ENCODE results near the gene MROH7. TPM values are rescaled to one million over a fixed set of nuclear protein-coding genes. Genes with fewer than 3 reads are reported as not detected.
"Not testable (repeated sequence)": the region's sequence is repeated elsewhere in the genome, so short reads cannot be mapped to it uniquely, and the experiment has no call there.

Gene MROH7
- polyA plus RNA-seq, 1 donor from 2014 or later = not detected

- no peak overlapping the region for H3K27ac ChIP-seq (ENCODE audit: low read length)
- H3K27me3 ChIP-seq (ENCODE audit: insufficient read depth, low read depth, low read length) = no peaks in the 10 kb centered on the region
- H3K79me2 ChIP-seq (replicated peaks; ENCODE audit: insufficient read depth, low read length) = no peaks in the 10 kb centered on the region
- no peak overlapping the region for H3K9ac ChIP-seq (ENCODE audit: low read length)
- H4K20me1 ChIP-seq (ENCODE audit: insufficient read depth) = no peaks in the 10 kb centered on the region
- no peaks in the 10 kb centered on the region for H3K9me2 ChIP-seq (ENCODE audit: insufficient read depth, low read length)
- H3F3A ChIP-seq (ENCODE audit: insufficient read depth, low read length, poor library complexity, severe bottlenecking) = no peaks in the 10 kb centered on the region
- no peak overlapping the region for H3K4me3 ChIP-seq (ENCODE audit: low read length)
- no peak for TF ChIP-seq EZH2 (IDR thresholded peaks at IDR 0.05; ENCODE audit: borderline replicate concordance, insufficient read depth, low read length, poor library complexity, severe bottlenecking)
- TF ChIP-seq SMC3 (conservative IDR thresholded peaks at IDR 0.05; ENCODE audit: poor library complexity) = no peak
- H3K4me2 ChIP-seq (ENCODE audit: low read length) = no peak overlapping the region
- H3K9me3 ChIP-seq (ENCODE audit: low read length) = no peaks in the 10 kb centered on the region
- H2AFZ ChIP-seq (ENCODE audit: low read depth, low read length) = no peak overlapping the region
- no peaks in the 10 kb centered on the region for H3K36me3 ChIP-seq (ENCODE audit: insufficient read depth, low read length)
Measured at GRCh38 chr1:54624466-54625464, 16.8 kb upstream of the MROH7 start.

DNA sequence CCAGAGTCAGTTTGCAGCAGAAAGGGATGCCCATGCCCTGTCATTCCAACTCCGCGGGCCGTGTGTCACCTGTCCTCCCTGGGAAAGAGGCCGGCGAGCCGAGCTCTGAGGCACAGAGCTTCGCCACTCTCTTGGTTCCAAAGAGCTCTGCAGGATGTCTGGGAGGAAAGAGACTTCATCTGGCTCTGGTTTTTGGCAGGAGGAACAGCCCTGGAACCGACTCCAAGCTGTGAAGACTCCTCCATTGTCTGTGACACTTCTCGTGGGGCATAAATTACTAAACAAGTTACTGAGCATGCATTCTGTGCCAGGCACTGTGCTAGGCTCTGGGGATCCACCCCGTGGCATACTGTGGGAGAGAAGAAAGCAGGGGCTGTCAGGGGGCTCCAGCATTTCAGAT lies 14.4 kb upstream of the MROH7 start:
- H3K36me3 ChIP-seq (ENCODE audit: insufficient read depth, low read length) = no peaks in the 10 kb centered on the region
- H4K20me1 ChIP-seq (ENCODE audit: insufficient read depth) = no peaks in the 10 kb centered on the region
- no peak overlapping the region for H3K27ac ChIP-seq (ENCODE audit: low read length)
- H3K27me3 ChIP-seq (ENCODE audit: insufficient read depth, low read depth, low read length) = no peaks in the 10 kb centered on the region
- no peaks in the 10 kb centered on the region for H3K9me2 ChIP-seq (ENCODE audit: insufficient read depth, low read length)
- no peak overlapping the region for H3K4me3 ChIP-seq (ENCODE audit: low read length)
- no peaks in the 10 kb centered on the region for H3K9me3 ChIP-seq (ENCODE audit: low read length)
- no peaks in the 10 kb centered on the region for H3K79me2 ChIP-seq (replicated peaks; ENCODE audit: insufficient read depth, low read length)
- no peak overlapping the region for H3K9ac ChIP-seq (ENCODE audit: low read length)
- TF ChIP-seq SMC3 (conservative IDR thresholded peaks at IDR 0.05; ENCODE audit: poor library complexity) (no peak), EZH2 (IDR thresholded peaks at IDR 0.05; ENCODE audit: borderline replicate concordance, insufficient read depth, low read length, poor library complexity, severe bottlenecking) (no peak), TAF1 (IDR thresholded peaks at IDR 0.05; ENCODE audit: low read depth) (no peak), POLR2AphosphoS5 (IDR thresholded peaks at IDR 0.05) (no peak), MXI1 (conservative IDR thresholded peaks at IDR 0.05; ENCODE audit: poor library complexity, severe bottlenecking) (no peak), EP300 (conservative IDR thresholded peaks at IDR 0.05; ENCODE audit: poor library complexity, severe bottlenecking) (no peak), RAD21 (conservative IDR thresholded peaks at IDR 0.05) (no peak), CTCF (IDR thresholded peaks at IDR 0.05; ENCODE audit: poor library complexity, severe bottlenecking) (no peak)
- TF ChIP-seq, protein P1, sequence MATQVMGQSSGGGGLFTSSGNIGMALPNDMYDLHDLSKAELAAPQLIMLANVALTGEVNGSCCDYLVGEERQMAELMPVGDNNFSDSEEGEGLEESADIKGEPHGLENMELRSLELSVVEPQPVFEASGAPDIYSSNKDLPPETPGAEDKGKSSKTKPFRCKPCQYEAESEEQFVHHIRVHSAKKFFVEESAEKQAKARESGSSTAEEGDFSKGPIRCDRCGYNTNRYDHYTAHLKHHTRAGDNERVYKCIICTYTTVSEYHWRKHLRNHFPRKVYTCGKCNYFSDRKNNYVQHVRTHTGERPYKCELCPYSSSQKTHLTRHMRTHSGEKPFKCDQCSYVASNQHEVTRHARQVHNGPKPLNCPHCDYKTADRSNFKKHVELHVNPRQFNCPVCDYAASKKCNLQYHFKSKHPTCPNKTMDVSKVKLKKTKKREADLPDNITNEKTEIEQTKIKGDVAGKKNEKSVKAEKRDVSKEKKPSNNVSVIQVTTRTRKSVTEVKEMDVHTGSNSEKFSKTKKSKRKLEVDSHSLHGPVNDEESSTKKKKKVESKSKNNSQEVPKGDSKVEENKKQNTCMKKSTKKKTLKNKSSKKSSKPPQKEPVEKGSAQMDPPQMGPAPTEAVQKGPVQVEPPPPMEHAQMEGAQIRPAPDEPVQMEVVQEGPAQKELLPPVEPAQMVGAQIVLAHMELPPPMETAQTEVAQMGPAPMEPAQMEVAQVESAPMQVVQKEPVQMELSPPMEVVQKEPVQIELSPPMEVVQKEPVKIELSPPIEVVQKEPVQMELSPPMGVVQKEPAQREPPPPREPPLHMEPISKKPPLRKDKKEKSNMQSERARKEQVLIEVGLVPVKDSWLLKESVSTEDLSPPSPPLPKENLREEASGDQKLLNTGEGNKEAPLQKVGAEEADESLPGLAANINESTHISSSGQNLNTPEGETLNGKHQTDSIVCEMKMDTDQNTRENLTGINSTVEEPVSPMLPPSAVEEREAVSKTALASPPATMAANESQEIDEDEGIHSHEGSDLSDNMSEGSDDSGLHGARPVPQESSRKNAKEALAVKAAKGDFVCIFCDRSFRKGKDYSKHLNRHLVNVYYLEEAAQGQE (IDR thresholded peaks at IDR 0.05; ENCODE audit: borderline replicate concordance) = no peak
- H3F3A ChIP-seq (ENCODE audit: insufficient read depth, low read length, poor library complexity, severe bottlenecking) = no peaks in the 10 kb centered on the region
- H2AFZ ChIP-seq (ENCODE audit: low read depth, low read length) = no peak overlapping the region
- no peak overlapping the region for H3K4me2 ChIP-seq (ENCODE audit: low read length)

- H3K4me3 ChIP-seq (ENCODE audit: low read length); H2AFZ ChIP-seq (ENCODE audit: low read depth, low read length); H3K9ac ChIP-seq (ENCODE audit: low read length); H3K27me3 ChIP-seq (ENCODE audit: insufficient read depth, low read depth, low read length); H3K4me2 ChIP-seq (ENCODE audit: low read length); H4K20me1 ChIP-seq (ENCODE audit: insufficient read depth); H3K27ac ChIP-seq (ENCODE audit: low read length); H3K9me2 ChIP-seq (ENCODE audit: insufficient read depth, low read length); H3K9me3 ChIP-seq (ENCODE audit: low read length); H3K79me2 ChIP-seq (replicated peaks; ENCODE audit: insufficient read depth, low read length); H3K36me3 ChIP-seq (ENCODE audit: insufficient read depth, low read length); H3F3A ChIP-seq (ENCODE audit: insufficient read depth, low read length, poor library complexity, severe bottlenecking): not testable (repeated sequence)
Measured at GRCh38 chr1:54635804-54636203, 5.8 kb upstream of the MROH7 start.

DNA sequence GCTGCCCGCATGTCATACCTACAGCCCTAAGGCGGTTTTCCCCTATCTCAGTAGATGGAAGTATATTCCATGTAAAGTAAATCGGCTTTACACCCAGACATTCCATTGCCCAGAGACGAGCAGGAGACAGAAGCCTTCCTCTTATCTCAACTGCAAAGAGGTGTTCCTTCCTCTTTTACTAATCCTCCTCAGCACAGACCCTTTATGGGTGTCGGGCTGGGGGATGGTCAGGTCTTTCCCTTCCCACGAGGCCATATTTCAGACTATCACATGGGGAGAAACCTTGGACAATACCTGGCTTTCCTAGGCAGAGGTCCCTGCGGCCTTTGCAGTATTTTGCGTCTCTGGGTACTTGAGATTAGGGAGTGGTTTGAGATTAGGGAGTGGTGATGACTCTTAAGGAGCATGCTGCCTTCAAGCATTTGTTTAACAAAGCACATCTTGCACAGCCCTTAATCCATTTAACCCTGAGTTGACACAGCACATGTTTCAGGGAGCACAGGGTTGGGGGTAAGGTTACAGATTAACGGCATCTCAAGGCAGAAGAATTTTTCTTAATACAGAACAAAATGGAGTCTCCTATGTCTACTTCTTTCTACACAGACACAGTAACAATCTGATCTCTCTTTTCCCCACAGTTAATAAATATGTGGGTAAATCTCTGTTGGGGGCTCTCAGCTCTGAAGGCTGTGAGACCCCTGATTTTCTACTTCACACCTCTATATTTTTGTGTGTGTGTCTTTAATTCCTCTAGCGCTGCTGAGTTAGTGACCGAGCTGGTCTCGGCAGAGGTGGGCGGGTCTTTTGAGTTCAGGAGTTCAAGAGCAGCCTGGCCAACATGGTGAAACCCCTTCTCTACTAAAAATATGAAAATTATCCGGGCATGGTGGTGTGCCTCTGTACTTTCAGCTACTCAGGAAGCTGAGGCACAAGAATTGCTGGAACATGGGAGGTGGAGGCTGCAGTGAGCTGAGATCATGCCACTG lies 4.8 kb upstream of the MROH7 start:
- not testable (repeated sequence) for H3K79me2 ChIP-seq (replicated peaks; ENCODE audit: insufficient read depth, low read length); H3K4me3 ChIP-seq (ENCODE audit: low read length); H3K9ac ChIP-seq (ENCODE audit: low read length); H3K27ac ChIP-seq (ENCODE audit: low read length); H4K20me1 ChIP-seq (ENCODE audit: insufficient read depth); H3K36me3 ChIP-seq (ENCODE audit: insufficient read depth, low read length); H2AFZ ChIP-seq (ENCODE audit: low read depth, low read length); H3F3A ChIP-seq (ENCODE audit: insufficient read depth, low read length, poor library complexity, severe bottlenecking); H3K4me2 ChIP-seq (ENCODE audit: low read length); H3K9me2 ChIP-seq (ENCODE audit: insufficient read depth, low read length); H3K9me3 ChIP-seq (ENCODE audit: low read length); H3K27me3 ChIP-seq (ENCODE audit: insufficient read depth, low read depth, low read length)

Measured in neural cell (in vitro differentiated cells).